ENCODE measurements around the gene GPR135.

- TF ChIP-seq SIN3A (IDR thresholded peaks at IDR 0.05; ENCODE audit: borderline replicate concordance, insufficient read depth, low read length) (no peak), POLR2AphosphoS5 (IDR thresholded peaks at IDR 0.05; ENCODE audit: low read depth, low read length) (no peak)
- TF ChIP-seq, protein P1, sequence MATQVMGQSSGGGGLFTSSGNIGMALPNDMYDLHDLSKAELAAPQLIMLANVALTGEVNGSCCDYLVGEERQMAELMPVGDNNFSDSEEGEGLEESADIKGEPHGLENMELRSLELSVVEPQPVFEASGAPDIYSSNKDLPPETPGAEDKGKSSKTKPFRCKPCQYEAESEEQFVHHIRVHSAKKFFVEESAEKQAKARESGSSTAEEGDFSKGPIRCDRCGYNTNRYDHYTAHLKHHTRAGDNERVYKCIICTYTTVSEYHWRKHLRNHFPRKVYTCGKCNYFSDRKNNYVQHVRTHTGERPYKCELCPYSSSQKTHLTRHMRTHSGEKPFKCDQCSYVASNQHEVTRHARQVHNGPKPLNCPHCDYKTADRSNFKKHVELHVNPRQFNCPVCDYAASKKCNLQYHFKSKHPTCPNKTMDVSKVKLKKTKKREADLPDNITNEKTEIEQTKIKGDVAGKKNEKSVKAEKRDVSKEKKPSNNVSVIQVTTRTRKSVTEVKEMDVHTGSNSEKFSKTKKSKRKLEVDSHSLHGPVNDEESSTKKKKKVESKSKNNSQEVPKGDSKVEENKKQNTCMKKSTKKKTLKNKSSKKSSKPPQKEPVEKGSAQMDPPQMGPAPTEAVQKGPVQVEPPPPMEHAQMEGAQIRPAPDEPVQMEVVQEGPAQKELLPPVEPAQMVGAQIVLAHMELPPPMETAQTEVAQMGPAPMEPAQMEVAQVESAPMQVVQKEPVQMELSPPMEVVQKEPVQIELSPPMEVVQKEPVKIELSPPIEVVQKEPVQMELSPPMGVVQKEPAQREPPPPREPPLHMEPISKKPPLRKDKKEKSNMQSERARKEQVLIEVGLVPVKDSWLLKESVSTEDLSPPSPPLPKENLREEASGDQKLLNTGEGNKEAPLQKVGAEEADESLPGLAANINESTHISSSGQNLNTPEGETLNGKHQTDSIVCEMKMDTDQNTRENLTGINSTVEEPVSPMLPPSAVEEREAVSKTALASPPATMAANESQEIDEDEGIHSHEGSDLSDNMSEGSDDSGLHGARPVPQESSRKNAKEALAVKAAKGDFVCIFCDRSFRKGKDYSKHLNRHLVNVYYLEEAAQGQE (IDR thresholded peaks at IDR 0.05; ENCODE audit: insufficient read depth in 1 of 2, low read depth in 2 of 2, low read length in 2 of 2): no peak
Observed at GRCh38 chr14:59511916-59512575, 46.9 kb upstream of the GPR135 start.

All from PFSK-1 (cell line).